GM21528 (cell line): ENCODE results near the gene GOLGA8S.
"Not testable (repeated sequence)": the region's sequence is repeated elsewhere in the genome, so short reads cannot be mapped to it uniquely, and the experiment has no call there.

Experiments used
- ATAC-seq: cut with Tn5 transposase; IDR thresholded peaks from one replicate; pipeline ENCODE4 v1.9.1; 2021; ENCODE audit warnings: mild to moderate bottlenecking, moderate library complexity; ENCODE audit not compliant: unreplicated experiment, low FRiP score

The GOLGA8S gene

GRCh38 chr15:23354448-23354847 lies at the start of gene GOLGA8S:
Gene GOLGA8S (plus strand): TSS chr15:23354748. CDS start chr15:23354810, 62 bp downstream.
- ATAC-seq = not testable (repeated sequence)

- not testable (repeated sequence) for ATAC-seq
These were observed 49.7 kb upstream of the GOLGA8S start for GRCh38 chr15:23304805-23305204.

- ATAC-seq = not testable (repeated sequence)
These were observed 48.6 kb upstream of the GOLGA8S start for GRCh38 chr15:23305921-23306320.

- ATAC-seq = not testable (repeated sequence)
These were observed 43.3 kb upstream of the GOLGA8S start for GRCh38 chr15:23311233-23311632.

GRCh38 chr15:23334096-23334495 lies 20.5 kb upstream of the GOLGA8S start, which contains the start of gene GOLGA6L26:
Gene GOLGA6L26 (minus strand): TSS chr15:23334196. CDS start chr15:23334135, 61 bp downstream.
- ATAC-seq = not testable (repeated sequence)

- not testable (repeated sequence) for ATAC-seq
These were observed 8.1 kb downstream of the GOLGA8S start for GRCh38 chr15:23362622-23363021.

GRCh38 chr15:23364261-23364660 lies 9.7 kb downstream of the GOLGA8S start:
- ATAC-seq = not testable (repeated sequence)

GRCh38 chr15:23370578-23370977 lies 16.0 kb downstream of the GOLGA8S start:
- no peak for ATAC-seq

GRCh38 chr15:23371134-23371533 lies 16.6 kb downstream of the GOLGA8S start:
- ATAC-seq = not testable (repeated sequence)

- not testable (repeated sequence) for ATAC-seq
These were observed 17.3 kb downstream of the GOLGA8S start for GRCh38 chr15:23371868-23372267.

- ATAC-seq = no peak
These were observed 17.7 kb downstream of the GOLGA8S start for GRCh38 chr15:23372284-23372683.

- ATAC-seq = not testable (repeated sequence)
These were observed 18.5 kb downstream of the GOLGA8S start for GRCh38 chr15:23372891-23373600.

- ATAC-seq = not testable (repeated sequence)
These were observed 19.7 kb downstream of the GOLGA8S start for GRCh38 chr15:23374226-23374625.

GRCh38 chr15:23378946-23379345 lies 24.4 kb downstream of the GOLGA8S start:
- ATAC-seq = not testable (repeated sequence)

GRCh38 chr15:23380700-23381099 lies 26.2 kb downstream of the GOLGA8S start:
- ATAC-seq = not testable (repeated sequence)

- ATAC-seq = not testable (repeated sequence)
These were observed 26.6 kb downstream of the GOLGA8S start for GRCh38 chr15:23381192-23381591.

GRCh38 chr15:23384371-23384770 lies 29.8 kb downstream of the GOLGA8S start:
- no peak for ATAC-seq

GRCh38 chr15:23385886-23386430 lies 31.4 kb downstream of the GOLGA8S start:
- no peak for ATAC-seq

- ATAC-seq = no peak
These were observed 33.2 kb downstream of the GOLGA8S start for GRCh38 chr15:23387621-23388190.

- ATAC-seq = no peak
These were observed 40.6 kb downstream of the GOLGA8S start for GRCh38 chr15:23395030-23395692.

- ATAC-seq = no peak
These were observed 41.3 kb downstream of the GOLGA8S start for GRCh38 chr15:23395832-23396231.
